ENCODE results near the gene TIGAR.

TIGAR gene, protein sequence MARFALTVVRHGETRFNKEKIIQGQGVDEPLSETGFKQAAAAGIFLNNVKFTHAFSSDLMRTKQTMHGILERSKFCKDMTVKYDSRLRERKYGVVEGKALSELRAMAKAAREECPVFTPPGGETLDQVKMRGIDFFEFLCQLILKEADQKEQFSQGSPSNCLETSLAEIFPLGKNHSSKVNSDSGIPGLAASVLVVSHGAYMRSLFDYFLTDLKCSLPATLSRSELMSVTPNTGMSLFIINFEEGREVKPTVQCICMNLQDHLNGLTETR

DNA sequence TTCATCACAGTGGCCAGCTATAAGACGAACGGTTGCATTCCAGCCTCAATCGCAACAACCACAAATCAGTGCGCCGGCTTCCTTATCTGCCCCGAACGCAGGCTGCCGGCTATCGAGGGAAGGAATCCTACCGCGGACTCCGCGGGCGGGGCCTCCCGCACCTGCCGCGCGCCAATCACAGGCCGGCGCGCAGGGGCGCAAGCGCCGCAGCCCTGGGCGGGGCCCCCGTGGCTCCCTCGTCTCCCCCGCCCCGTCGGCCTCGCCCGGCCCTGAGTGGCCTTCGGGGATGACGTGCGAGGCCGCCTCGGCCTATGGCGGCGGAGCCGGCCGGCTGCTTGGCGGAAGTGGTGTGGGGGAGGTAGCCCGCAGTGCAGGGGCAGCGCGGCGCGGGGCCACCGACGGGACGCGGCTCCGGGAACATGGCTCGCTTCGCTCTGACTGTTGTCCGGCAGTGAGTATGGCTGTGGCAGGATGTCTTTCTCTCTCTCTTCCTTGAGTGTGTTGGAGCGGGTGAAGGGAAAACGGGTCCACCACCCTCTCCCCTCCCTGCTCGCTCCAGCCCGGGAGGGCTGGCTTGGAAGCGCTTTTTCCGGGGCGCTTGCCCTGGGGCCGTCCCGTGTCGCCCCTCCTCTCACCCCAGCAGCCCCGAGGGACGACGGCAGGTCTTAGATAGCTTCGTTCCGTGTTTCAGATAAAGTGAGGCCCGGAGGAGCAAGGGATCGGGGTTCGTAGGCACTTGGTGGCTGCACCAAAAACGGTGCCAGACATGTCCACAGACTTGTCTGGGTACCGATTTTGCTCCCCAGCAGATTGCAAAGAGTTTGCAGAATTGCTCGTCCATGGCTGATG lies at the start of gene TIGAR:
Gene TIGAR, plus strand, starts transcription at position 361 of the 849 bp plus-strand sequence. Its CDS starts 59 bp downstream, at position 420.
- DNase-seq = peak; percentile 95 to 99 (median 98)

- DNase-seq = peak in 2 of 3 experiments; percentile 82 to 88
Measured at GRCh38 chr12:4271717-4272423, 49.1 kb upstream of the TIGAR start.

DNA sequence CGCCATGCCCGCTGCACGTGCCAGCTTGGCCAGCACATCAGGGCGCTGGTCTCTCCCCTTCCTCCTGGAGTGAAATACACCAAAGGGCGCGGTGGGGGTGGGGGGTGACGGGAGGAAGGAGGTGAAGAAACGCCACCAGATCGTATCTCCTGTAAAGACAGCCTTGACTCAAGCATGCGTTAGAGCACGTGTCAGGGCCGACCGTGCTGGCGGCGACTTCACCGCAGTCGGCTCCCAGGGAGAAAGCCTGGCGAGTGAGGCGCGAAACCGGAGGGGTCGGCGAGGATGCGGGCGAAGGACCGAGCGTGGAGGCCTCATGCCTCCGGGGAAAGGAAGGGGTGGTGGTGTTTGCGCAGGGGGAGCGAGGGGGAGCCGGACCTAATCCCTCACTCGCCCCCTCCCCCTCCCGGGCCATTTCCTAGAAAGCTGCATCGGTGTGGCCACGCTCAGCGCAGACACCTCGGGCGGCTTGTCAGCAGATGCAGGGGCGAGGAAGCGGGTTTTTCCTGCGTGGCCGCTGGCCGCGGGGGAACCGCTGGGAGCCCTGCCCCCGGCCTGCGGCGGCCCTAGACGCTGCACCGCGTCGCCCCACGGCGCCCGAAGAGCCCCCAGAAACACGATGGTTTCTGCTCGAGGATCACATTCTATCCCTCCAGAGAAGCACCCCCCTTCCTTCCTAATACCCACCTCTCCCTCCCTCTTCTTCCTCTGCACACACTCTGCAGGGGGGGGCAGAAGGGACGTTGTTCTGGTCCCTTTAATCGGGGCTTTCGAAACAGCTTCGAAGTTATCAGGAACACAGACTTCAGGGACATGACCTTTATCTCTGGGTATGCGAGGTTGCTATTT lies 48.4 kb upstream of the TIGAR start:
- peak in 2 of 3 experiments; percentile 79 to 87 for DNase-seq

DNA sequence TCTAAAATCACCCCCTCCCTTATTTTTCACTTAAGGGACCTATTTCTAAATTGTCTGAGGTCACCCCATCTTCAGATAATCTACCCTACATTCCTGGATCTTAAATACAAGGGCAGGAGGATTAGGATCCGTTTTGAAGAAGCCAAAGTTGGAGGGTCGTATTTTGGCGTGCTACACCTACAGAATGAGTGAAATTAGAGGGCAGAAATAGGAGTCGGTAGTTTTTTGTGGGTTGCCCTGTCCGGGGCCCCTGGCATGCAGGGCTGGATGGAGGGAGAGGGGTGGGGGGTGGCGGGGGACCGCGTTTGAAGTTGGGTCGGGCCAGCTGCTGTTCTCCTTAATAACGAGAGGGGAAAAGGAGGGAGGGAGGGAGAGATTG lies 47.8 kb upstream of the TIGAR start:
- no peak for DNase-seq

GRCh38 chr12:4273652-4274395 lies 47.2 kb upstream of the TIGAR start, which contains the start of gene CCND2:
TSS of gene CCND2 (plus strand) at chr12:4273762. CDS start at chr12:4274041, 279 bp downstream.
- peak in 2 of 3 experiments; percentile 38 to 66 for DNase-seq

DNA sequence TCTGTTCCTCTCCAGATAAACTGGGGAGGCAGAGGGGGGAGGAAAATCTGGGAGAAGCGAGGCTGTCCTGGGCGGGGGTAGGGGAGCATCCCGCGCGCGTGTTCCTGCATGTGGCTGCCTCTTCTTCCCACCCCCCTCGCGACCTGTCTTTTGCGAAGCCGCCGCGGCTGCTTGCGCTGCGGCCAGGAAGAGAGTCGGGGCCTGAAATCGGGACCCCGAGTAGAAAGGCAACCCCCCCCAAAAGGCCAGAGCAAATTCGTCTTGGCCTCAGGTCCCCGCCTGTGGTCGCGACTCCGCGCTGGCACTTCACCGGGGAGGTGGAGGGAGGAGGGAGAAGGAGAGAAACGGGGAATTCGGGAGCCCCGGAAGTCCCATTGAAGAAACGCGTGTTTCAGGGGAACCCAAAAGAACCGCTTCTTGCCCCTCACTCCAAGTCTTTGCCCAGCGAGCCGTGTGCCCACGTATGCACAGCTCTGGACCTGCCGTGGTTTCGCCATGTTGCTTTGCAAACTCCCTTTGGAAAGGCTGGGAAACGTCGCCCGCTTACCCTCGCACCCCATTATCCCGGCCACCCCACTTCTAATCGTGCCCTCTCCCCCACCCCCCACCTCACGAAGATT lies 46.5 kb upstream of the TIGAR start:
- peak in 1 of 3 experiments; percentile 30 for DNase-seq

- peak in 2 of 3 experiments; percentile 39 to 53 for DNase-seq
Measured at GRCh38 chr12:4275016-4275869, 45.8 kb upstream of the TIGAR start.

- peak in 1 of 3 experiments; percentile 34 for DNase-seq
Measured at GRCh38 chr12:4275870-4276301, 45.1 kb upstream of the TIGAR start.

DNA sequence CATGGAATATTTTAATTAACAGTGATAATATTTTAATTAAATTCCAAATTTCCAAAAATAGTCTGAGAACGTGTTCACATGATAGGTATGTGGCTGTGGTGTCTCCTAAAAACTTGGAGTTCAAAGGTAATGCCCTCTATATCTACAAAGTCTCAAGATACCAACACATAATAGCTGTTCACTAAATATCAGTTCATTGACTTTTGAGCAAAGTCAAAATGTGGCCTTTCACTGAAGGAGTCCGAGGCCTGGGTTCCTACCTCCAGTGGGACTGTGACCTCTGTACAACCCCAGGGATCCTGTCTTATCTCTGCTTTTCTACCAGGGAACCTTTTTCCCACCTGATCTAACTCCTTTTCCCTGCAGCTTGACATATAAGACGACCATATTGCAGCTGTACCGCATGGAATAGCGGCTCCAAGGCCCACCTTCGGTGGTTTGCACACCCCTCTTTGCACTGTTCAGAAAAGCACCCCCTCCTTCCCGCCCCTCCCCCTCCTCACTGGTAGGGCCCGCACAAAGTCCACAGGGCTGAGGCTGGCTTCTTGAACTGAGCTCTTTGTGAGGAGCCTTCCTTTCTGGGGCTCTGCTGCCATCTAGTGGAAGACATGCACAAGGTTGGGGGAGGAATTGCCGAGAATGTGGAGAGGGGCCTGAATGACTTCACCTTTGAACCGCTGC lies 44.3 kb upstream of the TIGAR start:
- peak; percentile 69 to 94 (median 76) for DNase-seq

- no peak for DNase-seq
Measured at GRCh38 chr12:4277205-4277543, 43.8 kb upstream of the TIGAR start.

DNA sequence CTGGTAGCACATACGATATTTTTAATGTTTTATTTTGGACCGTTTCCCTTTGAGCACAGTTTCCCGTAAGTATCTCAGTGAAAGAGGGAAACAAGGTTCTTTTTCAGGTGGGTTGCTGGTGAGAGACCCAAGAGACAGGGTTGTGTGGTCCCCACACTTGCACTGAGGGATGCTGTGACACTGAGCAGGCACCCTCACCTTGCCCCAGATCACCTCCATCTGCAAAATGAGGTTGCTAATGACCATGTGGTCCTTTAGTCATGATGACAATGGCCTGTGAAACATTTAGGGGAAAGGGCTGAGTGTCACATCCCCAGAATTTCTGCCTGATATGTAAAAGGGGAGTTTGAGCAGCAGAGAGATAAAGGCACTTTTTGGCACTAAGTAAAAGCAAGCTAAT lies 43.2 kb upstream of the TIGAR start:
- no peak for DNase-seq

DNA sequence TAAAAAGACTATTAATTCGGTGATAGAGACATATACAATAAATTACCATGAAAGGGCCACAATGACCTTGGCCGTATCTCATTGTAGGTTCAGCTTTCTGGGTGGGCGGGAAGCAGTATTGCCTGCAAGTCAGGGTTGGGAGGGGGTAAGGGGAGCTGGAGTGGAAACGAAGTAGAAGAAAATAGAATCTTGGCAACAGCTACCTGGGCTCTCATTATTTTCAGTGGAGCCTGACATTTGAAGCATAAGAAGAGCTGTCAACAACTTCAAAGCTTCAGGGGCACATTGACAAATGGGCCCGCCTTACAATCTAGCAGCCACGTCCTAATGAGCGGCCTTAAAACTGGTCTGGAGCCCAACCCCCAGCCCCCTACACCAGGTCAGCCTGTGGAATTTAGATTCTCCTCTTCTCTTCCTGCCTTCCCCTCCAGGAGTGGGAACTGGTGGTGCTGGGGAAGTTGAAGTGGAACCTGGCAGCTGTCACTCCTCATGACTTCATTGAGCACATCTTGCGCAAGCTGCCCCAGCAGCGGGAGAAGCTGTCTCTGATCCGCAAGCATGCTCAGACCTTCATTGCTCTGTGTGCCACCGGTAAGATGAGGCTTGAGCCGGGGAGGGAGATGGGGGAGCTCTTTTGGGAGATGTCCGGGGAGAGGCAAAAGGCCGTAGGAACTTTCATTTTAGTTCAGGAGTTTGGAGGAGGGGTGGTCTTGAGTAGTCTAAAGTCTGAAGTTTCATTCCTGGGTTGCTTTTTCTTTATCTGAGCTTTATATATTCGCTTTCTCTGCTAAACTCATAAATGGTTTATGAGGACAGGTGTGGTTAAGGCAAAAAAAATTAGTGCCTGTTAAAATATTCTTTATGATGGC lies 42.5 kb upstream of the TIGAR start:
- no peak for DNase-seq

DNA sequence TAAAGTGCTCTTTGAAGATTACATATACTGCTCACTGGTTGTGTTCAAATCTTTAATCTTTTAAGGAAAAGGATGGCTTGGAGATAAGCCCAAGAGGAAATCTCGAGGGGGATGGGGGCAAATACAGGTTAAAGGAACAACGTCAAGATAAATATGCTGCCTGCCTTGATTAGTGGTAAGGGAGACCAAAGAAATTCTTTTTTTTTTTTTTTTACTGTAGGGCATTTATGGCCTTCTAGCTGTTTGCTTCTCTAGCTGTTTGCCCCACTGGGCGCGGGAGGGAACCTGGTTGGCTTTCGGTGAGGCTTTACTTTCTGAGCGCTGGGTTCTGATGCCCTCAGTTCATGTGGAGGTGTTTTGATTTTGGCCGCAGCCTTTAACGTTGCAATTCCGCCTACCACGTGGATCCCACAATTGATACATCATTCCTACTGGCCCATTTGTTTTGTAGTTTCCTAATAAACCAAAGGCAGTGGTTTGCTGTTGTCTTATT lies 41.8 kb upstream of the TIGAR start:
- DNase-seq = no peak

- no peak for DNase-seq
Measured at GRCh38 chr12:4280351-4281163, 40.5 kb upstream of the TIGAR start.

DNA sequence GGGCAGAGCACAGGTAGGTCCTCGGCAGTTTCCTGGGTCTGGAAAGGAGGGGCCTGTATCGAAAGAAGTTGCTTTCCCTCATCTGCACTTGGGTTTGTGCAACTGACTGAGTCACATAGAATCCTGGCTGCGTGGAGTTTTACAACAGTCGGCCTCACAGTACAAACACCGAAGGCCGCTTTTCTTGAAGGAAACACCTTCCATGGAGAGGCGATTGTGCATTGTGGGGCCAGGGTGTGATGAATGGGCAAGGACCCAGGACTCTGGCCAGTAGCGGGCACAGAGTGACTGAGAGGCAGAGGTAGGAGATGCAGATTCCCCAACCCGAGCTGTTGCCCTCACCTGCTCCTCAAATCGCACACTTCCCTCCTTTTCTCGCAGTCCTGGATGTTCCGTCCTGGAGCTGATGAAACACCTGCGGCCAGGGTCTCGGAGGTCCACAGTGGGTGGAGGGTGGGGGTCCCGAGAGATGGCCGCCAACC lies 39.8 kb upstream of the TIGAR start:
- no peak for DNase-seq

DNA sequence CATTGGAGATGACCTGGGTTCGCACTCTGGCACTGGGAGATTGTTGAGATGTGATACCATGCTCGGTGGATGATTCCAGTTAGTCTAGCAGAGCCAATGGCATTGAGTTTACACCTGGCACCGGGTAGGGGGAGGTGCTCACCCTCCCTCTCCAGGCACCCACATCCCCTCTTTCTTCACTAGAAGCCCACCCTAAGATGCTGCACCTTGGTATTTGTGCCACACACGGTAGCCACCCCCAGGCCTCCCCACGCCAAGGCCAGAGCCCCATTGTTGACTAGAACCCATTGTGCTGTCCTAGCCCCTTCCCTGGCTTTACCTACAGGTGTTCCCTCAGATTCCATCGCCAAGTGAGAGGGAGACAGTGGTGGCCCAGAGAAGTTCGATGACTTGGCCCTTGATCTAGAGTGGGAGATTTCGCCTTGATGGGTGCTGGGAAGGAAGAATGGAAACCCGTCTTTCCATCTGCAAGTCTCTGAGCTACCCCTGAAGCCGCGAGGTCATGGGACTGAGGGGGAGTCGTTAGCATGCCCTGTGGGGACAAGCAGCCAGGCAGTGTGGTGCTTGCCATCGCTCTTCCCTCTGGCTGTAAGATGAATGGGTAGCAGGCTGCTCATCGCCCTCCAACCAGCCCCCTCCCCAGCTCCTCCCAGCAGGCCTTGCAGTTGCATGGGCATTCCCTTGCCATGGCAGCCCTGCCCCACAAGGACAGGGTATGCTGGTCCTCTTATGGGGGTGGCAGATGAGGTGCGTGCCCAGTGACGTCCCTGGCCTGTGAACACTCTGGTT lies 38.7 kb upstream of the TIGAR start:
- DNase-seq = no peak

Data from NCI-H1417 (cell line).